Endothelial cell of hepatic sinusoid (primary cell): Measurements from ENCODE around the gene SASH1.

Source experiments
- in situ Hi-C: cut with HindIII; loops from 2 replicates; pipeline ENCODE4 v1.10.0; 2017; ENCODE audit warnings: low sequenced_read_pairs

The SASH1 gene

DNA sequence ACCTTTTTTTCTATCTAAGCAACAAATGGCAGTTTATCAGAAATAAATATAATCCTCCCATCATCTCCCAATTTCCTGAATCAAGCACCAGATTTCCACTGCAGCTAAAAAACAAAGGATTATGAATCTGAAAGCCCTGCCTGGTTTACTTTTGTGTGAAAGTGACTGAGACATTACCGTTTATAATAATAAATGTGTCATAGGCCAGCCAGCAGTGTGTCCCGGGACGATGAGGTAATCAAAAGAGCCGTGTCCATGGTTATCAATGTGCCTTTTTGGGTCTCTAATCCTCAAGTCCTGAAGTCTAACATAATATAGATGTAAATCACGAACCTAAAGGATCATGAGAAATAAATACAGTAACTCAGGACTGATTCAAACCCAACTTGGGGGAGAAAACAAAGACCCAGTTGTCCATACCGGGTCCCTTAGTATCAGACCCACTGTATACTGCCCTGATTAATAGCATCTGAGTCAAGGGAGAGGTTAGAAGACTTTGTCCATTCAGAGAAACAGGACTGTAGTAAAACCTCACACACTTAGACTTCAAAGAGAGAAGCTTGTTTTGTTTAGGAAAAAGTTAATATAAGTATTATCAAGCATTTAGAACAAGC, 149.1 kb downstream of the SASH1 start:
- in situ Hi-C loops = no loop called here

- in situ Hi-C loops = no loop called here
Observed at GRCh38 chr6:148492654-148493290, 150.1 kb downstream of the SASH1 start.

GRCh38 chr6:148493424-148493823, 150.8 kb downstream of the SASH1 start:
- in situ Hi-C loops = no loop called here

DNA sequence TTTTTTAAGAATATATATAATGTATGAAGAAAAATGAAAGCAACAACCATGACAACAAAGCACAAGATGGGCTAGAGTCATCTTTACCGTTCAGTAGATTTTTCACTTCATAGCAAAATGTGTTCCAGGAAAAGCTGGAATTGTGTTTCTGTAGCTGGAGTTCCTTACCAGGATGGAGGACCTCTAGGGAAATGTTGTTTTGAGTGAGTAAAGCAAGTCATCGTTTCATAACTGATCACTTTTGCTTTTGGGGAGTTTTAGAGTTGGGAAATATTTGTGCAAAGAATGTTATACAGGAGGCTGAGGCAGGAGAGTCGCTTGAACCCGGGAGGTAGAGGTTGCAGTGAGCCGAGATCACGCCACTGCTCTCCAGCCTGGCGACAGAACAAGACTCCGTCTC, 151.6 kb downstream of the SASH1 start:
- in situ Hi-C loops = no loop called here

- in situ Hi-C loops = no loop called here
Observed at GRCh38 chr6:148495029-148495428, 152.4 kb downstream of the SASH1 start.

DNA sequence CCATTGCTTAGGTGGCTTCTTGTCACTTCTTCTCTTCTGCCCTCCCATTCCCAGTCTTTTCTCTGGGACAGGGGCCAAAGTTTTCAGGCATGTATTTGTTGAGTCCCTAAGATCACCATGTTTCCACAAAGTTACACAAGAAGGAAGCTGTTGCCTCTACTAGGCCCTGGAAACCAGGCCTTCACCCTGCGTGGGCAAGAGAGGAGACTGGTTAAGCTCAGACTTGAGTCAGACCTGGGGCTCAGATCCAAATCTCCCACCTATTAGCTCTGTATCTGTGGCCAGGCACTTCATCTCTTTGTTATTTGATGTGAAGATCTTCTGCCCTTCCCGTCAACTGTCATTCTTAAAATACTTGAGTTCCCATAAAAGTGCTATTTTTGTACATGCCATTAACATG, 154.6 kb downstream of the SASH1 start:
- in situ Hi-C loops = no loop called here

DNA sequence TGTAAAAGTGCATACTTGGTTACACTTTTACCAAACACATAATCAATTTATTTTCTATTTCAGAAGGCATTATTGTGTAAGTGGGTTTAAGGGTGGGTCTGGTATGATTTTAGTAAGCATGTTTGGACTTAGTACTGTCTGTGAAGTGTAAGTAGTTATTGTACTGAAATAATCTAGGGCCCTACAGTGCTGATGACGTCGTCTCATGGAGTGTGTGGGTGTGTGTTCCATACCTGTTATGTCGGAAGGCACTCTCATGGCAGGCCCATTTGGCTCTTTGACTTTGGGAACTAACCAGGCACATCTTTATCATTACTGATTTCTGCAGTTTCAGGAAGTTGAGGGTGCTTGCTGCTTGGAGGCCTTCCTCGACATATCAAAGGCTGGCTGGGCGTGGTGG, 155.1 kb downstream of the SASH1 start:
- in situ Hi-C loops = no loop called here

DNA sequence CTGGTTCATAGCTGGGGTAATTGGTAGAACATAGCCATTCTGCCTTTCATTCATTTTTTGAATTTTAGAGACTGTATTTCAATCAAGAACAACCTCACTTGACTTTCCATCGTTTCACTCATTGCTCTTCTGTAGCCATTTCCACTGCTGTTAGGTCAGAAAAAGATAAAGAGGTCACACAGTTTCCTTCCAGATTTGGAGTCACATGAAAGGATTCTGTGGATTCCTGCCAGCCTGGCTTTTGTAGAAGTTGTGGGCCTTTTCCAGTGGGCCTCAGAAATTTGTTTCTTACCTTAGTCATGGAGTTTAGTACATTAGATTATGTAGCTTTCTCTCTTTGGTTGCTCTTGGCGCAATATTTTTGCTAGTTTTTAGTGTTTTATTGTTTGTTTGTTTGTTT, 157.8 kb downstream of the SASH1 start:
- in situ Hi-C loops = no loop called here

DNA sequence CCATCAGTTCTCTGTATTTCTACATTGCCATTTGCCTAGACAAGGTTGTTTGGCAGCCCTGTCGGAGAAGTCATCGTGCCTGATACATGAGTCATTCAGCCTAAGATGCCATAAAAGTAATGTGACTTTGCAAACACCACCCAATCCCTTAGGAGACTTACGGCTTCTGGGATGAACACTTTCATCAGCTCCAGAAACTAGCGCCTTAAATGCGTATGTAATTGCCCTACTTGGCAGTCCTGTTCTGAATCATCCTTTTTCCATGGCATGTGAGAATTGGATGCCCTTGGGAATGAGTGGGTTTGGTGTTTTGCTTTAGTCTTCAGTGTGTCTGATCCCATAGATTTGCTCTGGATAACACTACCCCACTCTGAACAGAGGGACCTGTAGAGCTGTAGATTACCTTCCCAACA, 158.5 kb downstream of the SASH1 start:
- in situ Hi-C loops = no loop called here

GRCh38 chr6:148502083-148502772, 159.6 kb downstream of the SASH1 start:
- in situ Hi-C loops = no loop called here

GRCh38 chr6:148502773-148503135, 160.1 kb downstream of the SASH1 start:
- in situ Hi-C loops = no loop called here

DNA sequence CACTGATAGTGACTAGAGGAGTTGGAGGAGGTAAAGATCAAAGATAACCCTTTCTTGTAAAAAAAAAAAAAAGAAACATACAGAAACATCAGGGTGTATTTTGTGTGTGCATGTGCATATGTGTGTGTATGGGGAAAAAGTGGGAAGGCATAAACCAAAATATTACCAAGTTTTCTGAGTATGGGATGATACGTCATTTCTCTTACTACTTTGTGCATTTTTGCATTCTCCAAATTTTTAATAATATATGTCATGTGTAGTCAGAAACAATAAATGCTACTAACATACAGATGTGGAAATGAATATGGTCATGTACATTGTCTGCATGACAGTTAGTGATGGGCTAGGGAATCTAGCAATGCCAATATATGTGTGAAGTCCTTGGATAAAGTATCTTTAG, 161.1 kb downstream of the SASH1 start:
- in situ Hi-C loops = no loop called here

DNA sequence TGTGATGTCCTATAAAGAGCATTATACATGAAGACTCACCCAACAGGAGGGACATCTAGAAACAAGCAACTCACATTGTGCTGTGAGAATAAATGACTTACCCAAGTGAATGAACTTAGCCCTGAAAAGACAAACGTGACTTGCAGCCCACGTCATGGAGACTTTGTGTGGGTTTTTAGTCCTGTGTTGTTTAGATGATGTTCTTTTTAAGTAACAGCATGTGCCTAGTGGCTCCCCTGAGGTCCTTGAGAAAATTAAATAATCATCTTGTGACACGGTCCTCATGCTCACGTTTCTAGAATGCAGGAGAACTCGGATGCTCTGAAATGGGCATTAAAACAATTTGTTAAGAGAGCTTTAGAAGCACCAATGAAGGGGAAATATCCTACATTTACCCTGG, 165.1 kb downstream of the SASH1 start:
- in situ Hi-C loops = no loop called here

DNA sequence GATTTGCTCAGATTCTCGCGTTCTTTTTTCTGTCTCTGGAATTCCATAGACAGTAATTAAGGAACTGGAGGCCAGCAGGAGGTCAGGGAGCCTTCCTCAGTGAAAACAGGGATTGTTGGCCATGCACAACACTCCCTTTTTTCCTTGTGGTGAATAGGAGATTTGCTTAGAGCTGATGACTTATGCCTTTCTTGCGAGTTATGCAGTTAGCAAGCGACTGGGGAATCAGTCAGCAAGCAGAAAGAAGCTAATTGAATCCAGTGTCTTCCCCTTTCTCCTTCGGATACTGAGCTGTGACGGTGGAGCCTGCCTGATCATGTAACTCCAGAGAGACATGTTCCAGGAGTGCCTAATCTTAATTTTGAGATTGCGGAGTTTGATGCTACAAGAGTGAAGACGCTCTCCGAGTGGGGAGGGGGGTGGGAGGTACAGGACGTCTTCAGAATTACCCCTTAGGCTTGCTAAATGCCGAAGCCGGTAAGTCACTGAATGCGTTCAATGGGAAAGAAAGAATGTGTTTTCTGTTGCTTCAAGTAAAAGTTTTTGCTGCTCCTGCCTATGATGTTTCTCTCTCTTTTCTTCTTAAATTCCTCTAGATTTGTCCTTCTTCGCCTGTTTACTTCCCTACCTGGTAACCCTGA, 165.9 kb downstream of the SASH1 start:
- in situ Hi-C loops = no loop called here

GRCh38 chr6:148509119-148509799, 166.6 kb downstream of the SASH1 start:
- in situ Hi-C loops = no loop called here

- in situ Hi-C loops = no loop called here
Observed at GRCh38 chr6:148509800-148510581, 167.4 kb downstream of the SASH1 start.

DNA sequence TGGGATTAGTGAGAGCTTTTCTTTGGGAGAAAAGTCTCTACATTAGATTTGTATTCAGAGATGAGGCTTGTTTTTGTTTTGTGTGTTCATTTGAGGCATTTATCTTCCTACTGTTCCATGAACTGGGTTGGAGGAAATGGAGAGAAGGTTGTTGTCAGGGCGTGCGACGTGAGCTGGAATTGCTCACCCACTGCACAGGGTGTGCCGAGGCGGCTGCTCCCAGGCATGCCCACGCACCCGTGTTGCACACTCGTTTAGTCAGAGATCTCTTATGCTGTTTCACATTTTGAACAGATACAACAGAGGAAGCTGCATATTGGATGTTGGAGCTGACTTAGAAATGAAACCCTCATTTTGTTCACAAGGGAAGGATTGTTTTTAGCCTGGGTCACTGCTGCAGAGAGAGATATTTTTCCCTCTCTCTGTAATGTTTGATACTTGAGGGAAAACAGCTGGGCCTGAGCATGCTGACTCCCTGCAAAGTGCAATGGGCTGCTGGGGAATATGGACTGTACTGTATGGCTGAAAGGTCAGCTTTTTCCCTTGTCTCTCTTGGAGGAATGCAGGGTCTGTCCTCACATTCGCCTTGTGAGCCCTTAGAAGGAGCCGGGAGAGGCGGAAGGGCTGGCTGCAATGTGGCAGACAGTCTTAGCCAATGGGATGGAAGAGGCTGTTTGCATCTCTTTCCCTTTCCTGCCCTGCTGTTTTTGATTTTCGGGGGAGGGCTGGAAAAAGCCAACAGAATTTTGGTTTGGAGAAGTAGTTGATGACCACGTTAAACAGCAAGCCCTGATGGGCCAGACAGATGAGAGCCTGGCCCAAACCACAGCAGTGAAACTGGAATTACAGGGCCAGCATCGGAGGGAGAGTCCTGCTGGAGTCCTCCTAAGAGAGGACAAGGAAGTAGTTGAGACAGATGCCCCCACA, 170.8 kb downstream of the SASH1 start:
- in situ Hi-C loops = no loop called here

DNA sequence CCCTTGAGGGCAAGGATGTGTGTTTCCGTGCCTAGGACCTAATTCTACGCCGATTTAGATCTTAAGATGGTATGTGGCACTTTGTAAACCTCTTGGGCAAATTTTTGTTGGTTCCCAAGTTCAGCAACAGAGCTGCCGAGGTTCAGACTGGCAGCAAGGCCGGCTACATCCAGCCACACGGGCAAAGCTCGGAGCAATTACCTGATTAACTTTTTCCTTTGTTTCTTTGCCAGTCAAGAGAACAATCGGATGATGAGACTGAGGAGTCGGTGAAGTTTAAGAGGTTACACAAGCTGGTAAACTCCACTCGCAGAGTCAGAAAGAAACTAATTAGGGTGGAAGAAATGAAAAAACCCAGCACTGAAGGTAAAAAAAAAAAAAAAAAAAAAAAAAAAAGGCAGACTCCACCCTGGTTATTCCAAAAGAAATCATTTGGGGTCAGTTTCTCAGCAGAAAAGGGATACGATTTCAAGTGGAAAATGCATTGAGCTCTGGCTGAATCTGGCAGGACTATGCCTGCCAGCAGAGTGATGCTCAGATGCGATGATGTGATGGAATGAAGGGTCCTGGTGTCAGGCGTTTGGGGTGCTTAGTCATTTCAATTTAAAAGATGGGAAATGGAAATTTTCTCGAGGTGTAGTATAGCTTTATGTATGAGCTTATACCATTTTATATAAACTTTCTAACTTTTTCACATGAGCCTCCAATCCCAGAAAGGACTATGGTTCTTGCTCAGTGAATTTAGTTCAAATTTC, 171.6 kb downstream of the SASH1 start:
- in situ Hi-C loops = no loop called here

GRCh38 chr6:148516217-148516616, 173.6 kb downstream of the SASH1 start:
- in situ Hi-C loops = no loop called here
